Sigmoid colon (tissue), 7 donors: ENCODE measurements around the gene WNT9A. TPM values are rescaled to one million over a fixed set of nuclear protein-coding genes. Genes with fewer than 3 reads are reported as not detected.

ENCODE experiments used
- DNase-seq: peaks from one replicate; pipeline ENCODE4 v3.0.0-alpha.2; 2019
- H3K27ac ChIP-seq, 4 donors: fragments of 200-600 bp; sonication (generic); one replicate each; pipeline ENCODE4 v1.5.1; 2016 to 2019; ENCODE audit warnings: mild to moderate bottlenecking in 1 of 4
- H3K27me3 ChIP-seq, 3 donors: fragments of 200-600 bp; sonication (generic); one replicate each; pipeline ENCODE4 v1.5.1; 2019; ENCODE audit warnings: mild to moderate bottlenecking in 1 of 3
- H3K36me3 ChIP-seq, 4 donors: fragments of 200-600 bp; sonication (generic); one replicate each; pipeline ENCODE4 v1.5.1; 2016 to 2019
- H3K4me1 ChIP-seq, 4 donors: fragments of 200-600 bp; sonication (generic); one replicate each; pipeline ENCODE4 v1.5.1; 2017 to 2019
- H3K4me3 ChIP-seq, 4 donors: fragments of 200-600 bp; sonication (generic); one replicate each; pipeline ENCODE4 v1.5.1; 2017 to 2019; ENCODE audit warnings: mild to moderate bottlenecking in 2 of 4, moderate library complexity in 1 of 4
- H3K9me3 ChIP-seq, 4 donors: fragments of 200-600 bp in 3 of 4; sonication (generic) in 3 of 4; one replicate each; pipeline versions ENCODE4 v1.5.1 to v1.6.1; 2013 to 2019
- CTCF ChIP-seq, 4 experiments: fragments of 450-650 bp in 3 of 4; fragments of 200-600 bp in 1 of 4; IDR thresholded peaks; one replicate each; pipeline ENCODE4 v1.5.1; 2016 to 2019; ENCODE audit warnings: antibody characterized with exemption in 4 of 4, mild to moderate bottlenecking in 3 of 4, moderate library complexity in 2 of 4
- EP300 ChIP-seq, 4 donors: sonication (generic); formaldehyde crosslinking; IDR thresholded peaks; one replicate each; pipeline ENCODE4 v1.6.1; 2017; ENCODE audit warnings: antibody characterized with exemption in 4 of 4
- POLR2A ChIP-seq, 2 donors: fragments of 450-650 bp; IDR thresholded peaks; one replicate each; pipeline ENCODE4 v1.6.1; 2016; ENCODE audit warnings: antibody characterized with exemption in 2 of 2, mild to moderate bottlenecking in 2 of 2, moderate library complexity in 2 of 2
- POLR2AphosphoS5 ChIP-seq, 4 donors: sonication (generic); formaldehyde crosslinking; IDR thresholded peaks; one replicate each; pipeline ENCODE4 v1.6.1; 2017; ENCODE audit warnings: antibody characterized with exemption in 4 of 4
- WGBS, 2 donors: extraction: QIAGEN DNeasy Blood & Tissue Kit; methylation state at CpG; one replicate each; pipeline ENCODE4 v1.1.7; 2013; 5-methylcytosine and 5-hydroxymethylcytosine counted together
- intact Hi-C: fragments of 100-400 bp; cut with DNase I; formaldehyde crosslinking; loops from one replicate; pipeline ENCODE4 v1.15.1; 2023
- polyA plus RNA-seq, 3 donors: library from polyadenylated mRNA; stranded (reverse); fragments of 200-250 nt; gene quantifications; one replicate each; pipeline ENCODE4 v1.2.3, GENCODE V29; 2013
- total RNA-seq, 4 donors: library from RNA; depleted of rRNA; stranded (reverse); fragments of >200 nt; gene quantifications; one replicate each; pipeline ENCODE4 v1.1.0, GENCODE V29; 2016
- donor health status: healthy with polysubstance abuse.
- donor health status: Bipolar disorder and iron deficiency.
- donor health status: healthy.

Gene WNT9A
- total and polyA plus RNA-seq, 7 donors, result 0.23 to 25.5 (median 6.4) TPM

GRCh38 chr1:227946624-227947385 lies 927 bp downstream of the WNT9A start:
- TF ChIP-seq EP300 (IDR thresholded peaks at IDR 0.05), result no peak
- TF ChIP-seq CTCF (IDR thresholded peaks at IDR 0.05), result peak; percentile 39 to 80 (median 54)
- Histone ChIP-seq H3K36me3 (no peaks in the 10 kb centered on the region), H3K4me1 (peaks cover 7 to 67% (median 65%) of the 10 kb centered on the region in 4 donors), H3K27me3 (no peaks in the 10 kb centered on the region), H3K27ac (peak overlapping the region; percentile 84 to 97 (median 93)), H3K9me3 (no peaks in the 10 kb centered on the region), H3K4me3 (peak overlapping the region; percentile 35 to 75 (median 72))
- intact Hi-C loops, result loop anchor here (1.0 to 5.0 kb wide), 5 partner anchors 60 to 630 kb away; partner anchors contain the start of genes CDC42BPA and ZNF678
- 0 to 1% methylated on average over 61 of the region's 61 CpGs for WGBS, 2 donors
- DNase-seq, result peak; percentile 92

GRCh38 chr1:227945891-227946623 lies 1.7 kb downstream of the WNT9A start:
- Histone ChIP-seq H3K27ac (peak overlapping the region; percentile 84 to 97 (median 93)), H3K4me3 (peak overlapping the region; percentile 35 to 75 (median 72)), H3K27me3 (no peaks in the 10 kb centered on the region), H3K4me1 (peaks cover 7 to 75% (median 72%) of the 10 kb centered on the region in 4 donors), H3K36me3 (no peaks in the 10 kb centered on the region), H3K9me3 (no peaks in the 10 kb centered on the region)
- intact Hi-C loops, result loop anchor here (1.0 to 5.0 kb wide), 5 partner anchors 59 to 629 kb away; partner anchors contain the start of genes CDC42BPA and ZNF678
- WGBS, 2 donors, result 8 to 23% methylated on average over 19 of the region's 19 CpGs
- peak in 3 of 4 donors; percentile 30 to 62 (median 60) for TF ChIP-seq POLR2AphosphoS5 (IDR thresholded peaks at IDR 0.05)
- no peak for TF ChIP-seq CTCF (IDR thresholded peaks at IDR 0.05)
- DNase-seq, result peak; percentile 91

GRCh38 chr1:227944931-227945890 lies 2.5 kb downstream of the WNT9A start:
- WGBS, 2 donors, result 80 to 88% methylated on average over 18 of the region's 18 CpGs
- peak overlapping the region; percentile 84 to 97 (median 93) for H3K27ac ChIP-seq

More at GRCh38 chr1:227944931-227945890, 2.5 kb downstream of the WNT9A start:
- TF ChIP-seq EP300 (IDR thresholded peaks at IDR 0.05) (peak in 1 of 4 donors; percentile 75), POLR2AphosphoS5 (IDR thresholded peaks at IDR 0.05) (peak; percentile 9 to 62 (median 20)), POLR2A (IDR thresholded peaks at IDR 0.05) (no peak), CTCF (IDR thresholded peaks at IDR 0.05) (no peak)
- peak; percentile 87 for DNase-seq
- intact Hi-C loops, result loop anchor here (5.0 kb wide), 3 partner anchors 383 to 628 kb away; partner anchors contain the start of genes CDC42BPA and ZNF678
- Histone ChIP-seq H3K9me3 (no peaks in the 10 kb centered on the region), H3K27me3 (no peaks in the 10 kb centered on the region), H3K4me1 (peaks cover 7 to 83% (median 80%) of the 10 kb centered on the region in 4 donors), H3K4me3 (peak overlapping the region in 3 of 4 donors; percentile 71 to 75 (median 72)), H3K36me3 (no peaks in the 10 kb centered on the region)
